HCT116 (cell line): Measurements from ENCODE around the gene IL3.

Experiments
- EZH2 ChIP-seq: fragments of 200-600 bp; sonication (generic); IDR thresholded peaks from 2 replicates; pipeline ENCODE4 v1.6.1; 2017; ENCODE audit warnings: antibody characterized with exemption, mixed run types
- EZH2phosphoT487 ChIP-seq: fragments of 200-600 bp; IDR thresholded peaks from 2 replicates; pipeline ENCODE4 v1.6.1; 2018; ENCODE audit warnings: antibody characterized with exemption, borderline replicate concordance
- POLR2A ChIP-seq: IDR thresholded peaks from 2 replicates; pipeline ENCODE4 v1.7.0; 2011; ENCODE audit warnings: borderline replicate concordance; ENCODE audit not compliant: insufficient read depth, insufficient read length; ENCODE audit errors: extremely low read depth
- POLR2AphosphoS5 ChIP-seq: IDR thresholded peaks from 2 replicates; pipeline ENCODE4 v1.6.1; 2011; ENCODE audit warnings: mild to moderate bottlenecking, low read depth, low read length, moderate library complexity
- SP1 ChIP-seq: IDR thresholded peaks from 2 replicates; pipeline ENCODE4 v1.6.1; 2012; ENCODE audit warnings: low read depth
- ZFX ChIP-seq: fragments of 450-650 bp; IDR thresholded peaks from 2 replicates; pipeline ENCODE4 v1.6.1; 2017
- TF ChIP-seq, protein P1 (sequence below), 3 experiments: fragments of 200-600 bp in 1 of 3; sonication (generic) in 1 of 3; IDR thresholded peaks in 2 of 3; conservative IDR thresholded peaks in 1 of 3; 2 replicates each; pipeline ENCODE4 v1.5.1; 2012 to 2017; ENCODE audit warnings: low read depth in 2 of 3, low read length in 2 of 3, antibody characterized with exemption in 1 of 3, borderline replicate concordance in 1 of 3, control low read depth in 1 of 3, mild to moderate bottlenecking in 1 of 3, mixed read lengths in 1 of 3, mixed run types in 1 of 3, moderate library complexity in 1 of 3; ENCODE audit not compliant: insufficient read depth in 1 of 3
- TF ChIP-seq, protein P2 (sequence below): IDR thresholded peaks from 2 replicates; pipeline ENCODE4 v1.6.1; 2012
- TF ChIP-seq, protein P3 (sequence below): IDR thresholded peaks from 2 replicates; pipeline ENCODE4 v1.6.1; 2012

DNA sequence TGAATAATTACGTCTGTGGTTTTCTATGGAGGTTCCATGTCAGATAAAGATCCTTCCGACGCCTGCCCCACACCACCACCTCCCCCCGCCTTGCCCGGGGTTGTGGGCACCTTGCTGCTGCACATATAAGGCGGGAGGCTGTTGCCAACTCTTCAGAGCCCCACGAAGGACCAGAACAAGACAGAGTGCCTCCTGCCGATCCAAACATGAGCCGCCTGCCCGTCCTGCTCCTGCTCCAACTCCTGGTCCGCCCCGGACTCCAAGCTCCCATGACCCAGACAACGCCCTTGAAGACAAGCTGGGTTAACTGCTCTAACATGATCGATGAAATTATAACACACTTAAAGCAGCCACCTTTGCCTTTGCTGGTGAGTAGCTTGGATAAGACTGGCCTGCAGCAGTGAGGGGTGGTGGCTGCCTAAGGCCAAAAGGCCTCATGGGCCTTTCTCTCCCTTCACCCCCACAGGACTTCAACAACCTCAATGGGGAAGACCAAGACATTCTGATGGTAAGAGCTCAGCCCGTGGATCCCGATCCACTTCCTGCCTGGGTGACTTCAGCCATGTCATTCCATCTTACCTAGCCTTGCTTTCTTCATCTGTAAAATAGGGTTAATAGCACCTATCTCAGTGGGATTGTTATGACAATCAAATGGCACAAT lies at the start of gene IL3:
- TF ChIP-seq, protein P1, sequence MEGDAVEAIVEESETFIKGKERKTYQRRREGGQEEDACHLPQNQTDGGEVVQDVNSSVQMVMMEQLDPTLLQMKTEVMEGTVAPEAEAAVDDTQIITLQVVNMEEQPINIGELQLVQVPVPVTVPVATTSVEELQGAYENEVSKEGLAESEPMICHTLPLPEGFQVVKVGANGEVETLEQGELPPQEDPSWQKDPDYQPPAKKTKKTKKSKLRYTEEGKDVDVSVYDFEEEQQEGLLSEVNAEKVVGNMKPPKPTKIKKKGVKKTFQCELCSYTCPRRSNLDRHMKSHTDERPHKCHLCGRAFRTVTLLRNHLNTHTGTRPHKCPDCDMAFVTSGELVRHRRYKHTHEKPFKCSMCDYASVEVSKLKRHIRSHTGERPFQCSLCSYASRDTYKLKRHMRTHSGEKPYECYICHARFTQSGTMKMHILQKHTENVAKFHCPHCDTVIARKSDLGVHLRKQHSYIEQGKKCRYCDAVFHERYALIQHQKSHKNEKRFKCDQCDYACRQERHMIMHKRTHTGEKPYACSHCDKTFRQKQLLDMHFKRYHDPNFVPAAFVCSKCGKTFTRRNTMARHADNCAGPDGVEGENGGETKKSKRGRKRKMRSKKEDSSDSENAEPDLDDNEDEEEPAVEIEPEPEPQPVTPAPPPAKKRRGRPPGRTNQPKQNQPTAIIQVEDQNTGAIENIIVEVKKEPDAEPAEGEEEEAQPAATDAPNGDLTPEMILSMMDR (IDR thresholded peaks at IDR 0.05 in 2 of 3, conservative IDR thresholded peaks at IDR 0.05 in 1 of 3; ENCODE audit: borderline replicate concordance in 1 of 3, insufficient read depth in 1 of 3, low read depth in 2 of 3, low read length in 2 of 3) = no peak
- no peak for TF ChIP-seq EZH2
- no peak for TF ChIP-seq EZH2phosphoT487
- TF ChIP-seq ZFX = no peak
- TF ChIP-seq, protein P2, sequence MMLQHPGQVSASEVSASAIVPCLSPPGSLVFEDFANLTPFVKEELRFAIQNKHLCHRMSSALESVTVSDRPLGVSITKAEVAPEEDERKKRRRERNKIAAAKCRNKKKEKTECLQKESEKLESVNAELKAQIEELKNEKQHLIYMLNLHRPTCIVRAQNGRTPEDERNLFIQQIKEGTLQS = no peak
- TF ChIP-seq SP1 = no peak
- TF ChIP-seq POLR2A = no peak
- no peak for TF ChIP-seq POLR2AphosphoS5
- TF ChIP-seq, protein P3, sequence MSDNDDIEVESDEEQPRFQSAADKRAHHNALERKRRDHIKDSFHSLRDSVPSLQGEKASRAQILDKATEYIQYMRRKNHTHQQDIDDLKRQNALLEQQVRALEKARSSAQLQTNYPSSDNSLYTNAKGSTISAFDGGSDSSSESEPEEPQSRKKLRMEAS = no peak
